K562 treated with DMSO at 1 percent for 12 hours (cell line): ENCODE measurements around the gene CSF3R. TPM values are rescaled to one million over a fixed set of nuclear protein-coding genes. Genes with fewer than 3 reads are reported as not detected.

Source experiments
- total RNA-seq: library from RNA; unstranded; fragments of 300-600 nt; gene quantifications from 2 replicates; pipeline ENCODE4 v1.2.3, GENCODE V29; 2022; ENCODE audit not compliant: insufficient read depth

The CSF3R gene
- total RNA-seq: 5.9 and 10.4 TPM in 2 replicates

GRCh38 chr1:36482724-36483388 lies at the start of gene CSF3R:
Gene CSF3R (minus strand): TSS chr1:36482913. CDS start chr1:36479496, 3,417 bp downstream.

GRCh38 chr1:36463803-36464604 lies 18.7 kb downstream of the CSF3R start, which contains the start of gene MRPS15:
Gene MRPS15 (minus strand): TSS chr1:36464384. CDS start chr1:36464275, 109 bp downstream.

DNA sequence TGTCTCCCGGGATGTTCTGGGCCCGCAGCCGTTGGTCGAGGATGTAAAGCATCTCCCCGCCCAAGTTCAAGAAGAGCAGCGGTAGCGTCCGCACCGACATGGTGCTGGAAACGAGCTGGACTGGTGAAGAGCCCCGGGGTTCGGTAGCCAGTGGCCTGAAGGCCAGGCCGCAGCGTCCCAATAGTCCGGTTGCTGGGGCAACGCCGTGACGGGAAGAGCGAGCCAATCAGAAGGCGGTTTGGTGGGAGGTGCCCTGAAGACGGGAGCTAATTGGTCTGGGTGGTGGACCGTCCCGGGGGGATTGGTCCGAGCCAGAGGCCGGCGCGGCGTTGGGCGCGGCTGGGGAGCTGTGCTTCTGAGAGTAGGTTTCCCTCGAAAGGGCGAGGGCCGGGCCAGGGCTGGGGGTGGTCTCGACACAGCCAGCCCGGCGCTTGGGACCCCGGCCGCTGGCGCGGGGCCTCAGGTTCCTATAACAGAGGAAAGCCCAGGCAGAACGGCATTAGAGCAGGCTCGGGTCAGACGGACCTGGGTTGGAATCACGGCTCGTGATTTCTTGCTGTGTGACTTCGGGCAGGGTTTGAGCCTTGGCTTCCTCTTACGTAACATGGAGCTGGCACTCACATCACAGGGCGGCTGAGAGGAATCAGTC lies 32.3 kb downstream of the CSF3R start, which contains the start of gene OSCP1:
Gene OSCP1 (minus strand): TSS at position 182 of the 649 bp plus-strand sequence. CDS start 82 bp downstream, at position 100.

Other genes with a start within 250 kb of the CSF3R start
- 0.63 and 2.3 TPM in 2 replicates for gene SH3D21, start 176.5 kb downstream of the CSF3R start, total RNA-seq
- 71.1 and 108 TPM in 2 replicates for gene EVA1B, start 159.3 kb downstream of the CSF3R start, total RNA-seq
- 88.5 and 154 TPM in 2 replicates for gene STK40, start 97.0 kb downstream of the CSF3R start, total RNA-seq
- gene LSM10, start 85.0 kb downstream of the CSF3R start, total RNA-seq: 171 and 185 TPM in 2 replicates
- not detected in 2 replicates for gene OSCP1, start 32.5 kb downstream of the CSF3R start, total RNA-seq
- gene MRPS15, start 18.5 kb downstream of the CSF3R start, total RNA-seq: 109 and 114 TPM in 2 replicates